Fibroblast of villous mesenchyme (primary cell): ENCODE results near the gene MVB12B. TPM values are rescaled to one million over a fixed set of nuclear protein-coding genes. Genes with fewer than 3 reads are reported as not detected.

Experiments
- DNase-seq: peaks from one replicate; pipeline ENCODE4 v3.0.0-alpha.2; 2010; ENCODE audit warnings: low read depth
- H3K4me3 ChIP-seq: 2 replicates; pipeline ENCODE4 v1.5.1; 2011; ENCODE audit warnings: low read depth, mild to moderate bottlenecking, low read length
- CTCF ChIP-seq: IDR thresholded peaks from 2 replicates; pipeline ENCODE4 v1.5.1; 2012; ENCODE audit warnings: low read depth, mild to moderate bottlenecking, low read length; ENCODE audit not compliant: insufficient read depth
- total RNA-seq: library from RNA; depleted of rRNA; stranded (reverse); fragments of >200 nt; gene quantifications from 2 replicates; pipeline ENCODE4 v1.2.3, GENCODE V29; 2012

MVB12B gene
- total RNA-seq, 1 donor, result 3.5 TPM

- no peak overlapping the region for H3K4me3 ChIP-seq
- TF ChIP-seq CTCF, result no peak
- no peak for DNase-seq
These were observed 86.9 kb downstream of the MVB12B start for GRCh38 chr9:126413391-126414068.

GRCh38 chr9:126415741-126416370, 89.2 kb downstream of the MVB12B start:
- DNase-seq, result no peak
- no peak for TF ChIP-seq CTCF
- H3K4me3 ChIP-seq, result no peak overlapping the region

- no peak for TF ChIP-seq CTCF
- no peak overlapping the region for H3K4me3 ChIP-seq
- no peak for DNase-seq
These were observed 90.4 kb downstream of the MVB12B start for GRCh38 chr9:126417043-126417442.

GRCh38 chr9:126417684-126418083, 91.1 kb downstream of the MVB12B start:
- DNase-seq, result no peak
- H3K4me3 ChIP-seq, result no peak overlapping the region
- no peak for TF ChIP-seq CTCF

- DNase-seq, result no peak
- TF ChIP-seq CTCF, result no peak
- no peak overlapping the region for H3K4me3 ChIP-seq
These were observed 92.0 kb downstream of the MVB12B start for GRCh38 chr9:126418608-126419007.

GRCh38 chr9:126419475-126419874, 92.8 kb downstream of the MVB12B start:
- no peak for TF ChIP-seq CTCF
- DNase-seq, result no peak
- H3K4me3 ChIP-seq, result no peak overlapping the region
